Testis (tissue), 3 donors: Measurements from ENCODE around the gene THAP8. TPM values are rescaled to one million over a fixed set of nuclear protein-coding genes. Genes with fewer than 3 reads are reported as not detected.

ENCODE experiments used
- DNase-seq: peaks from one replicate; pipeline ENCODE4 v3.0.0-alpha.2; 2019
- H3K27ac ChIP-seq, 2 donors: fragments of 200-600 bp; sonication (generic); one replicate each; pipeline ENCODE4 v1.5.1; 2019
- H3K27me3 ChIP-seq: fragments of 200-600 bp; sonication (generic); one replicate; pipeline ENCODE4 v1.5.1; 2019
- H3K36me3 ChIP-seq: fragments of 200-600 bp; sonication (generic); one replicate; pipeline ENCODE4 v1.5.1; 2017; ENCODE audit warnings: low read depth; ENCODE audit errors: missing control alignments
- H3K4me1 ChIP-seq: fragments of 200-600 bp; sonication (generic); one replicate; pipeline ENCODE4 v1.5.1; 2019
- H3K4me3 ChIP-seq, 2 donors: fragments of 200-600 bp; sonication (generic); one replicate each; pipeline ENCODE4 v1.5.1; 2017 to 2019
- H3K9me3 ChIP-seq: fragments of 200-600 bp; sonication (generic); one replicate; pipeline ENCODE4 v1.5.1; 2017
- CTCF ChIP-seq, 3 experiments: fragments of 450-650 bp in 2 of 3; fragments of 200-600 bp in 1 of 3; sonication (generic) in 1 of 3; IDR thresholded peaks; one replicate each; pipeline ENCODE4 v1.5.1; 2016 to 2019; ENCODE audit warnings: antibody characterized with exemption in 3 of 3, mild to moderate bottlenecking in 2 of 3, moderate library complexity in 1 of 3
- POLR2A ChIP-seq: fragments of 450-650 bp; IDR thresholded peaks from one replicate; pipeline ENCODE4 v1.6.1; 2017; ENCODE audit warnings: antibody characterized with exemption, mild to moderate bottlenecking, moderate library complexity
- WGBS, 2 donors: methylation state at CpG; one replicate each; pipeline ENCODE4 v1.1.5; 2018; 5-methylcytosine and 5-hydroxymethylcytosine counted together
- intact Hi-C: fragments of 100-400 bp; cut with DNase I; formaldehyde crosslinking; loops from one replicate; pipeline ENCODE4 v1.15.1; 2023; ENCODE audit warnings: low total_unique reads
- polyA plus RNA-seq: library from polyadenylated mRNA; stranded (reverse); fragments of 350-450 nt; fragmentation: Illumina TruSeq; extraction: RNeasy Lipid Tissue Mini Kit (QIAGEN cat#74804); gene quantifications from one replicate; pipeline ENCODE4 v1.2.3, GENCODE V29; 2014; ENCODE audit warnings: low read depth, low replicate concordance; ENCODE audit not compliant: insufficient read depth
- total RNA-seq, 2 donors: library from RNA; depleted of rRNA; stranded (reverse); fragments of >200 nt; gene quantifications; one replicate each; pipeline ENCODE4 v1.2.3, GENCODE V29; 2016

THAP8 gene
- total and polyA plus RNA-seq, 3 donors from 2014 or later = 25.0 to 34.2 (median 25.8) TPM

- Histone ChIP-seq H3K4me1 (no peaks in the 10 kb centered on the region), H3K27me3 (no peaks in the 10 kb centered on the region), H3K4me3 (no peak overlapping the region), H3K36me3 (no peaks in the 10 kb centered on the region), H3K9me3 (no peaks in the 10 kb centered on the region), H3K27ac (no peak overlapping the region)
- 86 to 89% methylated on average over 17 to 19 of the region's 19 CpGs for WGBS, 2 donors
- TF ChIP-seq POLR2A (no peak), CTCF (IDR thresholded peaks at IDR 0.05) (no peak)
- DNase-seq = no peak
- intact Hi-C loops = no loop called here
These were observed 45.2 kb upstream of the THAP8 start for GRCh38 chr19:36099166-36099785.

- Histone ChIP-seq H3K27me3 (no peaks in the 10 kb centered on the region), H3K27ac (no peak overlapping the region), H3K4me1 (no peaks in the 10 kb centered on the region), H3K9me3 (no peaks in the 10 kb centered on the region), H3K36me3 (no peaks in the 10 kb centered on the region), H3K4me3 (no peak overlapping the region)
- WGBS, 2 donors = 60 to 77% methylated on average over 5 to 6 of the region's 6 CpGs
- no peak for TF ChIP-seq CTCF (IDR thresholded peaks at IDR 0.05)
- no peak for TF ChIP-seq POLR2A
- DNase-seq = peak; percentile 64
- intact Hi-C loops = no loop called here
These were observed 43.0 kb upstream of the THAP8 start for GRCh38 chr19:36097036-36097435.

GRCh38 chr19:36093687-36094086 is 39.6 kb upstream of the THAP8 start:
- WGBS, 2 donors = 77 to 90% methylated on average over 2 to 6 of the region's 6 CpGs
- intact Hi-C loops = no loop called here
- no peak for DNase-seq
- Histone ChIP-seq H3K27ac (no peak overlapping the region), H3K4me3 (no peak overlapping the region), H3K4me1 (no peaks in the 10 kb centered on the region), H3K9me3 (no peaks in the 10 kb centered on the region), H3K27me3 (no peaks in the 10 kb centered on the region), H3K36me3 (no peaks in the 10 kb centered on the region)
- no peak for TF ChIP-seq CTCF (IDR thresholded peaks at IDR 0.05)
- no peak for TF ChIP-seq POLR2A

- no peak for TF ChIP-seq POLR2A
- TF ChIP-seq CTCF (IDR thresholded peaks at IDR 0.05) = no peak
- H3K4me1 ChIP-seq = no peaks in the 10 kb centered on the region
- intact Hi-C loops = no loop called here
These were observed 39.1 kb upstream of the THAP8 start for GRCh38 chr19:36093146-36093662.

GRCh38 chr19:36092566-36092965 is 38.5 kb upstream of the THAP8 start:
- Histone ChIP-seq H3K36me3 (no peaks in the 10 kb centered on the region), H3K9me3 (no peaks in the 10 kb centered on the region), H3K27ac (no peak overlapping the region), H3K4me1 (no peaks in the 10 kb centered on the region), H3K27me3 (no peaks in the 10 kb centered on the region), H3K4me3 (no peak overlapping the region)
- DNase-seq = no peak
- intact Hi-C loops = no loop called here
- 95% methylated on average over 7 of the region's 7 CpGs for WGBS, 2 donors
- TF ChIP-seq CTCF (IDR thresholded peaks at IDR 0.05) (no peak), POLR2A (no peak)

More at GRCh38 chr19:36093146-36093662, 39.1 kb upstream of the THAP8 start:
- DNase-seq = no peak
- WGBS, 2 donors = 76 to 80% methylated on average over 5 of the region's 5 CpGs
- Histone ChIP-seq H3K27ac (no peak overlapping the region), H3K36me3 (no peaks in the 10 kb centered on the region), H3K9me3 (no peaks in the 10 kb centered on the region), H3K4me3 (no peak overlapping the region), H3K27me3 (no peaks in the 10 kb centered on the region)
